Activated gamma-delta T cell (primary cell): ENCODE measurements around the gene ABHD16B.
"Not testable (repeated sequence)": the region's sequence is repeated elsewhere in the genome, so short reads cannot be mapped to it uniquely, and the experiment has no call there.

Experiments used
- DNase-seq: peaks from one replicate; lab custom pipeline; 2025; lab: John Stamatoyannopoulos, UW

ABHD16B gene

DNA sequence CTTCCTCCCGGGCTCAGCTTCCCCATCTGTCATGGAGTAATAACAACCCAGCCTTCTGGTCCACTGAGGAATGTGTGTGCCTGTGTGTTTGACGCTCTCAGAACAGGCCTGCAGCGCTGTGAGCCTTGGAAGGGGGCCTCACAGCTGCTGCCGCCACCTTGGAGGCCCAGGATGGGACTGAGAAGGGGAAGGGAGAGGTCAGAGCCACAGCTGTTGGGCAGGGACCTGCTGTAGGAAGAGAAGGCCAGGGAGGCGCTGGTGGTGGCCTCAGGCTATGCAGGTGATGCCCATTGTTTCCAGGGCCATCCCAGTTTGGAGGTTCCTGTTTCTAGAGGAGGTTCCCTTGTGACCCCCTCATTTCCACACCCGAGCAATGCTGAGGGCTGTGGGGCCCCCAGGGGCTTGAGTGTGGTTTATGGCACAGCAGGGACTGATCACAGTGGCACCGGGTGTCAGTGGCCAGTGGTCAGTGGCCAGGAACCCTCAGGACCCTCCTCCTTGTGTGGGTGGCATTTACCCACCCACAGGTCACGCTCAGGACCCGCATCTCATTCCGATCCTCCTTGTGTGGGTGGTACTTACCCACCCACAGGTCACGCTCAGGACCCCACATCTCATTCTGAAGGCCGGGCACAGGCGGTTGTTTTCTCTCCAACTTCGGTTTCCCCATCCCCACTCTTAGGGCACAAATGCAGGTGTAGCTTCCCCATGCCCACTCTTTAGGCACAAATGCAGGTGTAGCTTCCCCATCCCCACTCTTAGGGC, 17.8 kb downstream of the ABHD16B start:
- DNase-seq = no peak

DNA sequence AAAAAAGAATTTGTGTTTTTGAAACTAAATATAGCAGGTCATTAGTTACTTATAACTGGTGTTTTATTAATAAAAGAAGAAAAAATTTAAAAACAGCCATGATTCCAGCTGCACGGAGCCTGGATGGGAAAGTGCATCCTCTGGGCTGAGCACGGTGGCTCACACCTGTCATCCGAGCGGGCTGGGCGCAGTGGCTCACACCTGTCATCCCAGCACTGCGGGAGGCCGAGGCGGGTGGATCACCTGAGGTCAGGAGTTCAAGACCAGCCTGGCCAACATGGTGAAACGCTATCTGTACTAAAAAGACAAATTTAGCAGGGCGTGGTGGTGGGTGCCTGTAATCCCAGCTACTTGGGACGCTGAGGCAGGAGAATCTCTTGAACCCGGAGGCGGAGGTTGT, 19.6 kb downstream of the ABHD16B start:
- DNase-seq = not testable (repeated sequence)

DNA sequence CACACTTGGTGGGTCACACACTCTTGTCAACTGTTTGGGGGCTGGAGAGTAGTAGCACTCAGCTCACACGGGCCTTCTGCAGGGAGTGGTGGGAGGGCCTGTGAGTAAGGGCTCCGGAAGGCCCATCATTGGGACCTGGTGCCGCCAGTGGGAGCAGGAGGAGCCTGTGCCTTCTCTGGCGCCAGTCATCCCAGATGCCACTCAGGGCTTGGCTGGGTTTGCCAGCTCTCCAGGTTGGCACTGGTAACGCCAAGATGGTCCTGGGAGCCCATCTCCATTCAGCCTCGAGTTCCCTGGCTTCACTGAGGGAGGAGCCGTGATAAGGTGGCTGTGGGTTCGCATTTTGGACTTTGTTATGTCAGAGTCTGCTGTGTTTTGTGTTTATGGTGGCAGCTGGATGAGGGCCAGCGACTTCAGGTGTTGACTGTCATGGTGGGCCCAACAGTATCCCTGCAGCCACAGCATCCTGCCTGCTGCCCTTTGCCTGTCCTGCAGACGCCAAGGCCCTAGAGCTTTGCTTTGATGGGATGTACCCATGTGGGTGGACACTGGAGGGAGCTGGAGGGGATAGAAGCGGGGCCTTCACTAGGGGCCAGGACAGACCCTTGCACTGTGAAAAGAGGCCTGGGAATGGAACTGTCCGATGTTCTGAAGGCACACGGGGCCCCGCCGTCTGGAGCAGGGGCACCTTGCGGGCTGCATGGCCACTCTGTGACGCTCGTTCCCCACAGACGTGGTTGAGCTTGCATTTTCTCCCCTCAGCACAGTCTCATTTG, 20.3 kb downstream of the ABHD16B start:
- DNase-seq = no peak

DNA sequence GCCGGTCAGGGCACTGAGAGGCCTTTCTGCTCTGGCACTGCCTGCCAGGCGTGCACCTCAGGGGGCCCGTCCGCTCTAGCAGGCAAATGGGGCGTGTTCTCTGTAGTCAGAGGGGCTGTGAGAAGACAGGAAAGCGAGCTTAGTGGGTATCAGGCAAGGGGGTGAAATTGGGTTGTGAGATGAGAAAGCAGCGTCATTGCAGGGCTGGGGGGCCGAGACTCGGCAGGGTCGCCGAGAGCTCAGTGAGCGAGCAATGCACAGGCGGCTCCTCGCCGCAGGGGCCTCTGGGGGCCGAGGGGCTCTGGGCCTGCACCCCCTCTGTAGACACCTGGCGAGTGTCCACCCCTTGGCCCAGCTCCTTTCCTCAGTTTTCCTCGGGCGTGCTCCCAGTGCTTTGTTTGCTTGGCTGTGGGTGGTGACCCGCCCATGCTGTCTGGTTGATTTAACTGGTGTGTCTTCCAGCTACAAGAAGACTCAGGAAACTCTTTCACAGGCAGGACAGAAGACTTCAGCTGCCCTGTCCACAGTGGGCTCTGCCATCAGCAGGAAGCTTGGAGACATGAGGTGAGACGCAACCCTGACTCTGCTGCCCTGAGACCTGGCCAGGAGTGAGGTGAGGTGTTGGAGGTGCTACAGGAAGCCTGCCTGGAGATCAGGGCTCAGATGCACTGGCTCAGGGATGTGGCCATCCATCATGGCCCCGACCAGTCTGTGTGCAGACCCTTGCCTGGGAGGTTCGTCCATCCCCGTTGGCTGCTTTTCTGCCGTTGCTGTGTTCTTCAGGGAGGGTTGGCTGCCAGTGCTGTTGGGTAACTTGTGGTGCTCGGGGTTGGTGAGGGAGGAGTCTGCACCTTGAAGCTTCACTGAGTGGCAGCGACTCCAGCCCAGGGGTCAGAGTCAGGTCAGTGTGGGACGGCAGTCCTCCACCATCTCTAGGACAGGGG, 21.2 kb downstream of the ABHD16B start:
- DNase-seq = no peak

DNA sequence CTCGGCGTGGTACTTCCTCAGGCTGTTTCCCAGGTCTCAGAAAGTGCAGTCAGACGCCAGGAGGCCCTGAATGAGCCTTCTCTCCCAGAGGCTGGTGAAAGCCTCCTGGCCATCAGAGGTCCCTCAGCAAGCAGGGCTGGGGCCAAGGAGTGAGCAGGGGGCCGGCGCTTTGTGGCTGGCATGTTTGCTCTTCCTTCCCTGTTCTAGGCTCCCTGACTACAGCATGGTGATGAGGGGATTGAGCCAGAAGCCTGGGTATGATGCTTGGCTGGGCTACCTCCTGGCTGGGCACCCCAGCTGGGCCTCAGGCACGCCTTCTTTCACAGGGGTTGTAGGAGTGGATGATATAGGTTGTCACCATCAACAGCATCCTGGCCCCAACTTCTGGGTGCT, 21.9 kb downstream of the ABHD16B start:
- DNase-seq = no peak

DNA sequence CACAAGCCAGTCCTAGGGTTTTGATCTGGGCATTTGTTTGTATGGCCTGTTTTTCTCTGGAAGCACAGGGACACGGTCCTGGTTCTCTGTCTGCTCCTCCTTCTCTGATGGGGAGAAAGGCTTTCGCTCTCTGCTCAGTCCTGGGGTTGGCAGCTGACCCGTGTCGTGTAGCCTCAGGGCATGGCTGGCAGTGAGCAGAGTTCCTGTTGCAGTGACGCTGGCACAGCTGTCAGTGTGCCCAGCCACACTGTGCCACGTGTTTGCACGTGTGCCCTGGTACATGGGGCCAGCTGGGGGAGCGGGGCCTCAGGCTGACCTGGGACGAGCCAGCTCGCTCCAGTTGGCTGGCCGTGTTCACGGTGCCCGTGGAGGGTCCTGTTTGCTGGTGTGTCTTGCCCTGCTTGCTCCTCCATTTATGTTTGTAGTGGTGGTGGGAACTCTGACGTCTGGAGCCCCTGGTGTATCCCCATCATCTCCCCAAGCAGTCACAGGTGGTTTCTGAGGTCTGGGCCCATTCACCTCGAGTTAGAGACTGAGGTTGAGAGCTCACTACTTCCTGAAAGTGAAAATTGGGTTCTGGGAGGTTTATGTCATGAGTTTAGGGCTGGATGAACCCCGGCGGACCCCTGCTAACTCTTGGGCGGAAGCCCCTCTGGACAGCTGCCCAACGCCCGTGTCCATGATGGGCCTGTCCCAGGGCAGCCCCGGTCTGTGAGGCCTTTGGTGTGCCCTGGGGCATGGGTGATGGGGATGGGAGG, 23.4 kb downstream of the ABHD16B start:
- DNase-seq = no peak

DNA sequence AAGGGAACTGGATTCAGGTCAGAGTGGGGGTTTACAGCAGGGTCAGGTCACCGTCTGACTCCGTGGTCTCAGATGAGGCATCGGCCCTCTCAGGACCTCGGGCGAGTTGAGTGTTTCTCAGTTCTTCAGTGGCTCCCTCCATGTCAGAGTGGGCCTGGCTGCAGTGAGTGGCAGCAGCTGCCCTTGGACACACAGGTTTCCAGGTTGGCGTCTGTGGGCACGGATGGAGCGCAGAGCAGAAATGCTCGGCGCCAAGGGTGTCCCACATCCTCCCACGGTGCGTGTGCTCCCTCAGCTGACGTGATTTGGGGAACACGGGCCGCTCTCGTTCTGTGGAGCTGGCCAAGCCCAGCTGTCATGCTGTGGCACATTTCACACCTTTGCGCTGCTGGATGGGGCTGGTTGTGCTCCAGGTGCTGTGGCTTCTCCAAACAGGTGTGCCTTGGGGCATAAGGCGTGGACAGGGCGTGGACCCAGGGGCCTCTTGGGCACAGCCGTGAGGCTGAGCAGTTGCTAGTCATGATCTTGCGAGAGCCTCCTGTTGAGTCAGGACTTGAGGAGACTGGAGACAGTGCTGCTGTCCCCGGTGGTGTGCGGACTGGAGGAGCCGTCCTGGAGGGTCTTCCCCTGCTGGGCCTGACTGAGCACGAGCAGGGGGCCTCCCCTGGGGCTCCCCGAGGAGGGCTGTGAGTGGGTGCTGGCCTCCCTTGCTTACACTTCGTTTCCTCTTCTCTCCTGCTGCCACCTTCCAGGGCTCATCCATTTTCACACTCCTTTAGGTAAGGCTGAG, 24.2 kb downstream of the ABHD16B start:
- DNase-seq = no peak

DNA sequence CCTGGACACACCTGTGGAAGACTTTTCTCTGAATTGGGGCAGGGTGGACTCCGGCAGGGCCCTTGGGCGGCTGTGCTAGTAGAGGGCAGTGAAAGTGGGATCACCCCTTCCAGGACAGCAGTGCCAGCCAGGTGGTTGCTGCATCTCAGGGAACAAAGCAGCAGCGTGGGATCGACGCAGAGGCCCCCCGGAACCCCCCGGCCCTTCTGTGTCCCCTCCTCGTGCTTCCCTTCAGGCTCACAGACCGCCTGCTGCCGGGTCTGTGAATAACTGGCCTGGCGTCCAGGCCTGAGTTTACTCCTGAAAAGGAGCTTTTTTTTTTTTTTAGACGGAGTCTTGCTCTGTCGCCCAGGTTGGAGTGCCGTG, 24.7 kb downstream of the ABHD16B start:
- no peak for DNase-seq

DNA sequence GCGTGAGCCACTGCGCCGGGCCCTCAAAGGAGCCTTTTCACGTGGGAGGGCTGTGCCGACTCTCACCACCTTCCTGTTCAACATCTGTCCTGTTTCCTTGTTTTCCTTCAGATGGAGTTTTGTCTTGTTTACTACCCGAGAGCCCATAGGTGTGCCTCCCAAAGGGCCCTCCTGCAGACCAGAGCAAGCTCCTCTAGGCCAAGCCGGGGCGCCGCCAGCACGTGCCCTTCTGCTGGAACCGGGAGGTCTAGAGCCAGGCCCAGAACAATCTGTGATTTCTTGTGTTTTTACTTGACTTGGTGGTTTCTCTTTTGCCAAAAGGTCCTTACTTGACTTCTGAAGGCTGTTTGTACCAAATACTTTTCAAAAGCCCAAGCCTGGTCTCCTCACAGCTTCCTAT, 25.6 kb downstream of the ABHD16B start:
- DNase-seq = no peak

DNA sequence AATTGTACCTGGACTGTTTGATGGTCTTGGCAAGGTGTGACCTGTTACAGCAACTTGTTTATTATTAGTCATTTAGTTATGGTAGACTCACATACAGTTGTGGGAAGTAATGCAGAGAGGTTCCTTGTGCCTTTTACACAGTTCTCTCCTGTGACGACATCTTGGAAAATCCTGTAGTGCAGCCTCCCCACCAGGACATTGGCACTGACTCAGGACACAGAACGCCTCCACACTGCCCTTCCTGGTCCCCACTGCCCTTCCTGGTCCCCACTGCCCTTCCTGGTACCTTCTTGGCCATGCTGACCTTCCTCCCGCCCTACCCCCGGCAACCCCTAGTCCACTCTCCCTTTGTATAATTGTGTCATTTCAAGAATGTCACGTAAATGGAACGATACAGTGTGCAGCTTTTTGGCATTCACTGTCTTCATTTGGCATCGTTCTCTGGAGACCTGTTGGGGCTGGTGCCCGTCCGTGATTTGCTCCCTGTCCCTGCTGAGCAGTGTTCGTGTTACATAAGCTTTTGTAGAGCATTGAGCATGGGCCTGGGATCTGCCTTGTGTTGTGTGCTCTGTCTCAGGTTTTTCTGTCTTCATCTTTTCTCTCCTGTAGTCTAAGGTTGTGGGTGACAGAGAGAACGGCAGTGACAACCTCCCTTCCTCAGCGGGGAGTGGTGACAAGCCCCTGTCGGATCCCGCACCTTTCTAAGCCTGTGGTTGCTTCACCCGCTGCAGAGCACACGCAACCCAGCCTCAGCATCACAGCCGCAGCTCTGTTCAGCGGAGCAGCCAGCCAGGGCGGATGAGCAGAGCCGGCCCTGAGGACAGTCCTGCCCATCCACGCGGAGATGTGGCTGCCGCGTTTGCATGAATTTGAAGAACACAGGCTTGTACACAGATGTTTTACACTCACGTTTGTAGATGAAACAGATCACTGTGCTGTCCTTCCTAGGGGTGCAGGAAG, 28.2 kb downstream of the ABHD16B start:
- DNase-seq = no peak

DNA sequence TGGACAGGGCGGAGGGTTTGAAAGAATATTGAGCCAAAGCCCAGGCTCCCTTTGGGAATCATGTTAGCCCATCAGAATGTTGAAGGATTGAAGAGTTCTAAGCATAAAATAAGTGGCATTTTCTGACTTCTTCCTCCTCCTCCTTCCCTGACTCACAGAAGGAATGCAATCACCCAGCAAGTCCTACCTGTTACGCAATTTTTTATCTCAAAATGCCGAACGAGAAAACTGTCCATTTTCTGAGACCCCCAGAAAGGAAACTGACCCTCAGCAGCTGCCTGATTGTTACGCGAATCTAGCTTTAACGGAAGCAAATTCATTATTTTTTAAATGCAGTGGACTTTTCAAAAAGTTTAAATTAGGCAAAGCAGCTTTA, 28.9 kb downstream of the ABHD16B start:
- no peak for DNase-seq

DNA sequence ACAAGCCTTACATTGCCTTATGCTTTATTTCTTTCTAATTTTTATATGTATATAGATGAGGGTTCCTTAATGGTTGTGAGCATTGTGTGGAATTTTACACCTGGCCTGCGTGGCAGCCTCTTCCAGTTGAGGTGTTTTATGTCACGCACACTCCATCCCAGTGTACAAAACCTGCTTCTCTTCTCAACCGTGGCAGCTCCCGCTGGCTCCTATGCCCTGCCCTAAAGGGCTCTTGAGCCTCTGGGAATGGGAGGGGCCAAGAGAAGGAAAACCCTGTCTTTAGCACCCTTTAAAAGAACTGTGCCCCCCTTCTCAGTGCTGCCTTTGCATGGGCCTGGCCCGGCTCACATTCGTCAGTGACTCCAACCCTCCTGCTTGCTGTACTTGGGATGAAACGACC, 29.3 kb downstream of the ABHD16B start:
- no peak for DNase-seq

DNA sequence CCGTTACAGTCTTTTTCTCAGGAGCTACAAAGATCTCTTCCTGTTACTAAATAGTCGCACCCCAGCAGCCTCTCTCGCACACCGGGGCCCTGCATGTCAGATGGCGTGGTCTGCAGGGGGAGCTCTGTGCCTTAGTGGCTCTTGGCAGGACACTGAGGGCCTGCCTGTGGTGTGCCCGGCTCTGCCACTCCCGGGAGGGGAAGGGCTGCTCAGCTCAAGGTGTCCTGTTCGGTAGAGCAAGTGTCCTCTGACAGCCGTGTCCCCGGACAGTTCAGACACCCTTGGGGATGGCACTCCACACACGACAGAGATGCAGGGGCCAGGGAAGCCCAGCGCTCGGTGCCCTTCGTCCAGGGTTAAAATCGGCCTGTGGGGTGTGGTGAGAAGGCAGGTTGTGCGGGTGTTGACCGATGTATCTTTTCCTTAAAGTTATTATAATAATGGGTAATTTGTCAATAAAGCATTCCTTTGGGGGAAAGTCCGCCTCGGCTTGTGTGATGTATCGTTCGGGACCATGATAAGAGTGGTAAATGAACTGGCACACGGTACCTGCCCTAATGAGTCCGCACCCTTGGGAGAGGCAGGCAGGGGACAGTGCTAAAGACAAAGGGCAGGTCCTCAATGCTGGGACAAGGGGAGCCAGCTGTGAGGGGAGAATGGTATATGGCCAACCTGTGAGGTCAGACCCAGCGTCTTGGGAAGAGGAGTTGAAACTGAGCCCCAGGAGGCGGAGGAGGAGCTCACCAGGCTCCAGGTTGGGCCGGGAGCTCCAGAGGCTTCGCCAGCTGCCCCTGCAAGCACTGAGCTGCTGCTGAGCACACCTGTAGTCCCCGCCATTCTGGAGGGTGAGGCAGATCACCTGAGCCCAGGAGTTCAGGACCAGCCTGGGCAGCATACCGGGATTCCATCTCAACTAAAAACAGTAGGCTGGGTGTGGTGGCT, 30.0 kb downstream of the ABHD16B start:
- DNase-seq = no peak

DNA sequence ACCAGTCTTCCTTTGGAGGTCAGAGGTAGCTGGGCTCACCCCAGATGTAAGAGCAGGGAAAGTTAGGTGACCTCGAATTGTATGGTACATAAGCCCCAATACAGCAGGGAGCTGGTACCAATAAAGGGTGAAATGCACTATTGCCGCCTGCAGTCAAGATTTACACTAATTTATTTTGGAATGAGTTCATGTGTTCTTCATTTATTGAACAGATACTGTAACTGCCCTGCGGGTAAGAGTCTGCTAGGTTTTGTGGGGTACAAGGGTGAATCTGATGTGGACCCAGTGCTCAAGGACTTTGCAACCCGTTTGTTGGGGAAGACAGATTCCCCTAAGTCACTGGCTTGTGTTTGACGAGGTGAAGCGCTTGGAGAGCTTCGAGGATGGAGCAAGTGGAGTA, 31.1 kb downstream of the ABHD16B start:
- no peak for DNase-seq

DNA sequence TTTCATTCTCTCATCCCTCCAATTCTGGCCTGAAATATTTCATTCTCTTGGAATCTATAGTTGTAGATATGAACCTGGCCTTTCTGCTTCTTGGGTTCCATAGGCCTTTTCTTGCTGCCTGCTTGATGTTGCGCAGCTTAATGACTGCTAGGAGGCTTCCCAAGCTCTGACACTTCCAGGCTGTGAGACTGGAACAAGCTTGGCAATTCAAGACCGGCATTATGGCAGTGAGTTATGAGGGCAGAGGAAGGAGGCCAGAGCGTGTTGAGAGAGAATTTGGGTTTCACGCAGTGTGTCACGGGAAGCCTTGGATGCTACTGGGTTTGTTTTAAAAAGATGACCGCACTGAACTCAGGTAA, 32.7 kb downstream of the ABHD16B start:
- DNase-seq = no peak

DNA sequence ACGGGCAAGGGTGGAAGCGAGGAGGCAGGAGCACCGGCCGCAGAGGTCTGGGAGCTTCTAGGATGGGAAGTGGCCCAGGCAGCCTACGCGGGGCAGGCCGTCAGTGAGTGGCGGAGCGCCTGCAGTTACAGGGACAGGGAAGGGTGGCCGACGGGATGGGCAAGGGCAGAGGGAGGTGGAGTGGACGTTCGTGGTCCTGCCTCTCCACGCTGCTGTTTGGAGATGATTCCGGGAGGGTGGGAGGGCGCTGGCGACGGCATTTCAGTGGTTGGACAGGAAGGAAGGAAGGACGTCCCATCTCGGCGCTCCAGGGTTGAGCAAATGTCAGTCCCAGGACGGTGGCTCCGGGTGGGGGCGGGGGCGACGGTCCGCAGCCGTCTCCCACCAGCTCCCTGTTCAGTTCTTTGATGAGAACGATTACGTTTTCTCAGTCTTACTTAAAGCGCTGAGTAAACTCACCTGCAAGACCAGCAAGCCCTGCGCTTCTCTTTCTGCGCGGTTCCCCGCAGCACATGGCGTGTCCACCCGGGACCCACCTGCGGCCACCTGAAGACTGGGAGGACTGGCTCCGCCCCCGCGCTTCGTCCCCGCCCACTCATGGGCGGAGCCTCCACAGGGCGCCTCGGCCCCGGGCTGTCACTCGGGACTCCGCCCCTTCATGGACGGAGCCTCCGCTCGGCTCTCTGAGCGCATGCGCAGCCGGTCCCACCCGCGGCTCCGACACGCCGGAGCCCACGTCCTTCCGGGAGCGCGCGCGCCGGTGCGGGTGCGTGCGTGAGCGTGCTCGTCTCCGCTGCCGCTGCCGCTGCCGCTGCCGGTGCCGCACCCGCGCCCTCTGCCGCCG, 33.3 kb downstream of the ABHD16B start, which contains the start of gene DNAJC5:
DNAJC5 (plus strand) TSS at position 769 of the 844 bp plus-strand sequence. CDS start 33,220 bp downstream, outside the sequence.
- DNase-seq = peak; percentile 96

DNA sequence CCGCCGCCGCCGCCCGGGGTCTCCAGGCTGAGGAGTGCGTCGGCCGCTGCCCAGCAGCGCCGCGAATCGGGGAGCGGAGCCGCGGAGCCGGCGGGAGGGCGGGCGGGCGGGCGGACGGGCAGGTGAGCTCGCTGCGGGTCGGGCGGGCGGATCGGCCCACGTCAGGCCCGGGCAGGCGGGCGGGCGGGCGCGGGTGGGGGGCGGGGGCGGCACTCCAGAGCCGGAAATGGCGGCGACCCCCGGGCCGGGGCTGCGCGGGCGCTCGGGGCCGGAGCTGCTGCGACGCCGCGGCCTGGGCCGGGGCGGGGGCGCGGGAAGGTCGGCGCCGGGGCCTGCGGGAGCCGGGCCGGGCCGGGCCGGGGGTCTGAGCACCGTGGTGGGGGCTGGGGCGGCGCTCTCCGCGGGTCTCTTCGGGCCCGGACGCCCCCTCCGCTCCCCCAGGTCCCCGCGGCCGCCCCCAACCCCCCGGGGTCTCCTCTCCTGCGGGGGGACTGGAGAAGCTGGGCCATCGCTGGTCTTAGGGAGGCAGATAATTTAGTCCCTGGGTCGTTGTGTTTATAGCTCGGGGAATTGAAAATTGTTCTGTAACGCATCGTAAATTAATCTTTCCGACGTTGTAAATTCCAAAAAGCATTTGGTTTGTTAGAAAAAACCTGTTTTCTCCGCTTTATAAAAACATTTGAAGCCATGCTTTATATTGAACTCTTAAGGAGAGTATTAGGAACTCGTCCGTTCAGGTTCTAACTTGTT, 34.1 kb downstream of the ABHD16B start:
- no peak for DNase-seq
